MM.1S (cell line): Measurements from ENCODE around the gene LRIT3.

Experiments
- CTCF ChIP-seq: fragments of 300-600 bp; sonication (generic); IDR thresholded peaks from 2 replicates; pipeline ENCODE4 v1.5.1; 2016; ENCODE audit warnings: antibody characterized with exemption, low read length, mixed read lengths
- EZH2 ChIP-seq: fragments of 300-600 bp; sonication (generic); optimal IDR thresholded peaks from 2 replicates; pipeline ENCODE3; 2017; ENCODE audit warnings: low read depth, mild to moderate bottlenecking, antibody characterized with exemption, low read length, mixed read lengths
- EZH2phosphoT487 ChIP-seq: fragments of 300-600 bp; sonication (generic); IDR thresholded peaks from 2 replicates; pipeline ENCODE4 v1.6.1; 2018; ENCODE audit warnings: antibody characterized with exemption, low read length

- TF ChIP-seq EZH2, result no peak
- TF ChIP-seq CTCF, result no peak
- no peak for TF ChIP-seq EZH2phosphoT487
Measured at GRCh38 chr4:109910256-109910655, 62.3 kb downstream of the LRIT3 start.
